Lower leg skin (tissue), 4 donors: ENCODE results near the gene SLC9B2. TPM values are rescaled to one million over a fixed set of nuclear protein-coding genes. Genes with fewer than 3 reads are reported as not detected.

Source experiments
- DNase-seq, 2 donors: peaks; one replicate each; pipeline ENCODE4 v3.0.0-alpha.2; 2019; ENCODE audit warnings: low spot score in 2 of 2
- H3K4me3 ChIP-seq: fragments of 200-600 bp; sonication (generic); 2 replicates; pipeline ENCODE4 v1.5.1; 2017; ENCODE audit warnings: mild to moderate bottlenecking, low read depth; ENCODE audit not compliant: poor library complexity, severe bottlenecking
- POLR2A ChIP-seq, 2 donors: fragments of 450-650 bp; IDR thresholded peaks; one replicate each; pipeline ENCODE4 v1.6.1; 2016 to 2017; ENCODE audit warnings: antibody characterized with exemption in 2 of 2, mild to moderate bottlenecking in 1 of 2, moderate library complexity in 1 of 2
- WGBS, 2 donors: methylation state at CpG; one replicate each; pipeline ENCODE4 v1.1.5; 2018; 5-methylcytosine and 5-hydroxymethylcytosine counted together
- intact Hi-C: fragments of 100-400 bp; cut with DNase I; formaldehyde crosslinking; loops from one replicate; pipeline ENCODE4 v1.15.0; 2023; ENCODE audit warnings: low total_unique reads
- total RNA-seq, 4 donors: library from RNA; depleted of rRNA; stranded (reverse); fragments of >200 nt; gene quantifications; one replicate each; pipeline ENCODE4 v1.1.0, GENCODE V29; 2016
- TF ChIP-seq, protein P1 (sequence below), 3 donors: fragments of 450-650 bp; IDR thresholded peaks; one replicate each; pipeline ENCODE4 v1.5.1; 2016; ENCODE audit warnings: antibody characterized with exemption in 3 of 3, mild to moderate bottlenecking in 3 of 3, moderate library complexity in 2 of 3

Gene SLC9B2
- total RNA-seq, 4 donors from 2014 or later: 1.3 to 4.3 (median 2.8) TPM

DNA sequence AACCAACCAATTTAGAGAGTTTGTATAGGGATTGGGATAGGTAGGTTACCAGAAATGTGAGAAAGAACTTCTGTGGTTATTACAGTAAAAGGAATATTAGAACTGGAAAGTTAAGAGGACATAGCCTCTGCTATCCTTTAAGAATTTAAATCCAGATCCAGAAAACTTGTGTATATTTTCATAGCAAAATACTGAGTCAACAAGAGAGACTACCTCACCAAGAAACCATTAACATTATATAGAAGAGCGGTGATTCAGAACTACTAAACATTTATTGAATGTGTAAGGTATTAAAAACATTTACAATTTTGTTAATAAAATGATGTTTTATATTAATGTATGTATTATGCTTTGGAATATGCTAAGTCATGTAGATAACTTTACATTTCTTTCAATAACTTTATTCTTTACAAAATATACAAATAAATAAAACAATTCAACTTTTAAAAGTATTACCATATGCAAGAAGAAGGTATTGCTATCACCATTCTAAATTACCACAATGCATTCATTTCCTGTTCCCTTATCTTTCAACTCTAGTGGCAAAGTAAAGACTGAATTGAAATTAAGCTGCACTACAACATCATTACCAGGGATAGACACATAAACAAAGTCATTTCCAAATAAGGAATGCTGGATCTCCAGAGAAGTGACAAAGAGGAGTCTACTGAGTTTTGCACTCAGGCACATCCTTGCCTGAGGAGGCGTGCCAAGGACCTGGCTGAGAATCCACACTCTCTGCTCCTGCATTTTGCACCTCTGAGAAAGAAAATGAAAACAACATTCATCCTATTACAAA, 29.2 kb upstream of the SLC9B2 start:
- DNase-seq: no peak
- TF ChIP-seq, protein P1, sequence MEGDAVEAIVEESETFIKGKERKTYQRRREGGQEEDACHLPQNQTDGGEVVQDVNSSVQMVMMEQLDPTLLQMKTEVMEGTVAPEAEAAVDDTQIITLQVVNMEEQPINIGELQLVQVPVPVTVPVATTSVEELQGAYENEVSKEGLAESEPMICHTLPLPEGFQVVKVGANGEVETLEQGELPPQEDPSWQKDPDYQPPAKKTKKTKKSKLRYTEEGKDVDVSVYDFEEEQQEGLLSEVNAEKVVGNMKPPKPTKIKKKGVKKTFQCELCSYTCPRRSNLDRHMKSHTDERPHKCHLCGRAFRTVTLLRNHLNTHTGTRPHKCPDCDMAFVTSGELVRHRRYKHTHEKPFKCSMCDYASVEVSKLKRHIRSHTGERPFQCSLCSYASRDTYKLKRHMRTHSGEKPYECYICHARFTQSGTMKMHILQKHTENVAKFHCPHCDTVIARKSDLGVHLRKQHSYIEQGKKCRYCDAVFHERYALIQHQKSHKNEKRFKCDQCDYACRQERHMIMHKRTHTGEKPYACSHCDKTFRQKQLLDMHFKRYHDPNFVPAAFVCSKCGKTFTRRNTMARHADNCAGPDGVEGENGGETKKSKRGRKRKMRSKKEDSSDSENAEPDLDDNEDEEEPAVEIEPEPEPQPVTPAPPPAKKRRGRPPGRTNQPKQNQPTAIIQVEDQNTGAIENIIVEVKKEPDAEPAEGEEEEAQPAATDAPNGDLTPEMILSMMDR (IDR thresholded peaks at IDR 0.05): no peak
- TF ChIP-seq POLR2A (IDR thresholded peaks at IDR 0.05): no peak
- intact Hi-C loops: no loop called here
- WGBS, 2 donors: 92 to 96% methylated on average over 2 of the region's 2 CpGs
- H3K4me3 ChIP-seq: no peak overlapping the region

- intact Hi-C loops: no loop called here
- no peak for DNase-seq
- no peak for TF ChIP-seq POLR2A (IDR thresholded peaks at IDR 0.05)
- TF ChIP-seq, protein P1 (IDR thresholded peaks at IDR 0.05): no peak
- 97 to 98% methylated on average over 3 of the region's 3 CpGs for WGBS, 2 donors
- H3K4me3 ChIP-seq: no peak overlapping the region
Measured at GRCh38 chr4:103104886-103105285, 28.3 kb upstream of the SLC9B2 start.

GRCh38 chr4:103100691-103101090, 24.1 kb upstream of the SLC9B2 start:
- no peak overlapping the region for H3K4me3 ChIP-seq
- intact Hi-C loops: no loop called here
- 60 to 61% methylated on average over 5 of the region's 5 CpGs for WGBS, 2 donors
- DNase-seq: no peak
- TF ChIP-seq, protein P1 (IDR thresholded peaks at IDR 0.05): no peak
- TF ChIP-seq POLR2A (IDR thresholded peaks at IDR 0.05): no peak

DNA sequence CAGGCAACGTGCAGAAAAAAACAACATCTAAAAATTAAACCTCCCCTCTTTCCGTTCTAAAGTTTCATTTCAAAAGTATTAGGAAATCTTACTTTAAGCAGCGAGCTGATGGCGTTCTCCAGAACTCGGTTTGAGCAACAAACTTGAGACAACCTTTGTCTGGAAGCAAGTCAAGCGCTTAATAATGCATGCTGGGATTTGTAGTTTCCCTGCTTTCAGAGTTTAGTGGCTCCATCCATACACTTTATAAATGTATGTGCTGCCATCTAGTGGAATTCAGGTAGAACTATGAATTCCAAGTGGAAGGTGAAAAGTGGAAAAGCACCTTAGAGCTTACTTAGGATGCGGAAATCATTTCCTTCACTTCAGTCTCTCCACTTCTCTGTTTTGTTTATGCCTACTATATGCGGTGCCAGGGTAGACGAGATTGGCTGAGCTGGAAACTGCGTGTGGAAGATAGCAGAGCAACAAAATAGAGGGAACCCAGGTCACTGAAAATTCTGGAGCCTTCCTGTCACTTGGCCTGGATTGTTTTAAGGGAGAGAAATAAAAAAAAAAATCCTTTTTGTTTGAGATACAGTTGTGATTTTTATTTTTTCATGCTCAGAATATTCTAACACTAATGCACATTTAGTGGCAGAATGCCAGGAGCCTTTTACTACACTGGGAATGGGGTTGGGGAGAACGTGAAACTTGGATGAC, 23.3 kb upstream of the SLC9B2 start, which contains the start of gene BDH2:
Gene BDH2, minus strand, starts transcription at position 144 of the 702 bp plus-strand sequence. CDS start 3,580 bp downstream, outside the sequence.
- WGBS, 2 donors: 8% methylated on average over 11 of the region's 11 CpGs
- intact Hi-C loops: loop anchor here (10.0 kb wide), 3 partner anchors 85 to 665 kb away; partner anchors contain the start of gene SLC9B1
- DNase-seq: peak in 1 of 2 donors; percentile 74
- TF ChIP-seq, protein P1 (IDR thresholded peaks at IDR 0.05): peak in 1 of 3 donors; percentile 20
- no peak for TF ChIP-seq POLR2A (IDR thresholded peaks at IDR 0.05)
- peak within 1 kb of the TSS; percentile 7 for H3K4me3 ChIP-seq

DNA sequence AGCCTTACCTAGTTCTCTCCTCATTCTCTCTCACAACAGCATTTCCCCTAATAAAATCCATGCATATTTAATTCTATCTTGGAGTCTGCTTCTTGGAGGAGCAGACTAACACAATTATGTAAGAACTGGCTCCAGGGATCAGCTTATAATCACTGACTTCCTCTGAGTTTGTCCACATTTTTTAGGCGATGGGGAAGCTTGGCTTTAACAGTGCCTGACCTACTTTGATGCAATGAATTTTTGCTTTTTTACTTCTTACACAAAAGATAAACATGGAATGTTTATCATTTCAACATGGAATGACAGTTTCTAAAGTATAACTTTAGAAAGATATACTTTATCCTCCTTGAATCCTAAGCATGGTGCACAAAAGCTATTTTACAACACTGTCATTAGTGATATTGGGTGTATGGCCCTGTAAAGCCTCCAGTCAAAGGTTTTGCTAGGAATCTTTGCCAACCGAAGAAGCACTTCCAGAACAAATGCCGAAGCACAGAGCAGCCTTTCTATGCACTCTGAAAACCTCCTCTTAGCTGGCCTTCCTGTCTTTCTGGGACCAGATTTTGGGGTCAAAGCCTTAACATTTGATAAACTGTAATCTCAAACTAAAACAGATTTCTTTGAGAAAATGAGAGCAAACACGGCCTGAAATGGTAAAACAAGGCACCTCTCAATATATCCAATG, 22.3 kb upstream of the SLC9B2 start:
- 5 to 8% methylated on average over 4 of the region's 4 CpGs for WGBS, 2 donors
- intact Hi-C loops: loop anchor here (10.0 kb wide), 3 partner anchors 84 to 664 kb away; partner anchors contain the start of gene SLC9B1
- DNase-seq: no peak
- TF ChIP-seq POLR2A (IDR thresholded peaks at IDR 0.05): no peak
- TF ChIP-seq, protein P1 (IDR thresholded peaks at IDR 0.05): no peak
- peak overlapping the region; percentile 7 for H3K4me3 ChIP-seq
